Stimulated activated CD4-positive, alpha-beta T cell treated with anti-CD3 and anti-CD28 coated beads, Interleukin-15, amount 100 ng/mL, for 48 hours (primary cell): ENCODE data around the gene IGBP1.
"Not testable (repeated sequence)": the region's sequence is repeated elsewhere in the genome, so short reads cannot be mapped to it uniquely, and the experiment has no call there.

Experiments
- DNase-seq, 2 donors: peaks; one replicate each; pipeline ENCODE4 v3.0.0-alpha.2; 2020; ENCODE audit warnings: low read depth in 2 of 2

IGBP1 gene

DNA sequence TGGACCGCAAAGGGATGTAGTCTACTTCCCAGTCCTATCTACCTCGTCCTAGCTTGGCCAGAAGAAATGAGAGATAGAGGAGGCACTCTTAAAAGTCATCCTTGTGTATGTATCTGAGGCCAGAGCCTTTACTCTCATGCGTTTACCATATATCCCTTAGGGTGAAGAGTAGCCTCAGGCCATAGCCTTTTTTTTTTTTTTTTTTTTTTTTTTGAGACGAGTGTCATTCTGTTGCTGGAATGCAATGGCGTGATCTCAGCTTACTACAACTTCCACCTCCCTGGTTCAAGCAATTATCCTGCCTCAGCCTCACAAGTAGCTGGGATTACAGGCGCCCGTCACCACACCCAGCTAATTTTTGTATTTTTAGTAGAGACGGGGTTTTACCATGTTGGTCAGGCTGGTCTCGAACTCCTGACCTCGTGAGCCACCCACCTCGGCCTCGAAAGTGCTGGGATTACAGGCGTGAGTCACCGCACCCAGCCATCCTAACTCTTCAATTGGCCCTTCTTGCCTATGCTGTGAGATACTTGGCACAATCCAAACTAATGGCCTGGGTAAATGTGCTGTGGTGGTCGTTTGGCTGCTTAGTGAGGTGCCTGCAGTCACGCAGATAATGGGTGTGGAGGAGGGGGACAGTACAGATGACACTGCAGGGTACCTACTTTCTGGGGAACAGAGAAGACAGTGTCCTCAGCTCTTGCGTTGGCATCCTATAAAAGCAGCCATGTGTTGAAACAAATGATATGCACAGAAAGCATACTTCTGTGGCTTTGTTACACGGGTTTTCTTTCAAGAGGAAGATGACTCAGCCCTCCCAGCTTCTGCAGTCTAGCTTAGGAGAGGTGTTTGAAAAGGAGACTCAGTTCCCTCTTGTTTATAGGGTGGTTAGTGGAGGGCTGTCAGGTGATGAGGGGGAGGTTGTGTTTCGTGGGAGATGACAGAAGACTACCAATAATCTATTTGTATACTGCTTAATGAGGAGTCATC, 33.6 kb downstream of the IGBP1 start:
- peak in 1 of 2 donors; percentile 15 for DNase-seq

DNA sequence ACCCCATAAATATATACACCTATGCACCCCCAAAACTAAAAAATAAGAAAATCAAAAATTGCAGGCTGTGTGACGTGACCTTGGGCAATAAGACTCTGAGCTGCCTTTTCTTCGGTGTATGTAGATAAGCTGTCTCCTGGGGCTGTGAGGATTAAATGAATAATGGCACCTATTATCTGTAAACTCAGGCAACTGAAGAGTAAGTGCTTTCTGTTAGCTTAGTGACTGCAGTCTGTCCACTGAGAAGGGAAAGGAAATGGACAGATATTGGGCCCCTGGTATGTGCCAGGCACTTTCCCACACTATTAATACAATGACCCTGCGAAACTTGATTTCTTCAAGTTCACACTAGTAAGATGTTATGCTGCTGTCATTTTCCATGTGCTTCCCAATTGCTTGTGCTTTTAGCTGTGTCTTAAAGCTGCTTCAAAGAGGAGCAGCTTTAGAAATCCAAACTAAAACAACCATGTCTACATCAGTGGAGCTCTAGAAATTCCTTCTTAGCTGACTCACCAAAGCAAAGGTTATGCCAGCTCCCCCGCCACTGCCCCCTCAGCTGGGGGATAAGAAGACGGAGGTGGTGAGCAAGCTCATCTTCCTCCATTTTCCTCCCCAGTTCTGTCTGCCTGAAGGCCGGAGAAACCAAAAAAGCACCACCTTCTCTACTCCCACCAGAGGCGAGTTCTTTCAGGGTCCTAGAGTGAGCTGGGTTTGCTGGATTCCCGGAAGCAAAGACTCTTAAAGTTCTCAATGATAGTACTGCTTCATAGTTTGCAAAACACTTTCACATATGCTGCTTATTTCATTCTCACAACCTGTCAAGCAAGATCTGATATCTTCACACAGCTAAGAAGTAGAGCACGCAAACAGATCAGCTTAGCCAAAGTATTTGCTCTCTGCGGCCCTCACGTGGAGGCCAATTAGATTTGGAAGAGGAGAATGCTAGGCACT, 35.3 kb downstream of the IGBP1 start:
- no peak for DNase-seq

DNA sequence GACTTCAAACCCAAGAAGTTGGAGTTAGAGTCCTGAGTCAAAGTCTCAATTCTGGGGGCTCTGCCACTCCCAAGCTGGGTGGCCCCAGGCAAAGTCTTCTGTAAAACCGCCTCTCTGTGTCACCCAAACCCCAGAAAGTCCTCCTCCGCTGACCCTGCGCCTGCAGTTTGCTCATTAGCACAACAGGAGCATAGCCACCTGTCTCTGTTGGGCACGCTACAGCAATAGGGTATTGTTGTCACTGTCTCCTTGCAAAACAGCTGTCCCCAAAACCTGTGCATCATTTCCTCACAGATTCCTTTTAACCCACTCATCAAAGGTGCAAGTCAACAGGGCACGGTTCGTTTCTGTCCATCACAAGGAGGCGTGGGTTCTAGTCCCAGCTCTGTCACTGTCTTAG, 36.0 kb downstream of the IGBP1 start:
- DNase-seq = no peak

DNA sequence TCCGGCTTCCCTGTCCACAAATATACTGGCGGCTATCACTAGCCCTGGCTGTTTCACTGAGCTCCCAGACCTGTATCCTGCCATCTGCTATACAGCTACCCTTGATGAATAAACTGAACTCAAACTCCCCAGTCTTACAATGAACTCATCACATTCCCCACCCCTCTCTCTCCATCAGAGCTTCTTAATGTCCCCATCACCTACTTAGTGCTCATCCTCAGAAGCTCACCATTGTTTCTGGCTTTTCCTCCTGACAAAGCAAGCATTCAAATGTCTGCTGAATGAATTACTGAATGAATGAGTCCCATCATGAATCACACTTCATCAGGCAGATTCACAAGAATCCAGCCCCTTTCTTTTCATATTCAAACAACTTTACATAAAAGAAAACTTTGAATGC, 38.4 kb downstream of the IGBP1 start:
- DNase-seq = no peak

DNA sequence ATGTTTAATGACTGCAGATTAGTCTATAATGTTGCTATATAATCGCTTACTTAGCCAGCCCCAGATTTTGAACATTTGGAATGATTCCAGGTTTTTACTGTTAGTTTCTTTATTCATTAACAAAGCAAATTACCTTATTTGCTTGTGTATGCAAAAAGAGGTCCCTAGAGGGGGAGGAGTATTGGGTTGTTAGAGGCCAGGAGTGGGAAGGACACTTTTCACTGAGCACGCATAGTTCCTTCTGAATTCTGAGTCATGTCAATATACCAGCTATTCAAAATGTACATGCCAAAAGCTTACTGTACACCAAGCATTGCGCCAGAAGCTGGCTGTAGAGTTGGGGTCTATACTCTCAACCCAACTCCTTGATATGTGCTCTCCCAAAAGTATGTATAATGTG, 39.0 kb downstream of the IGBP1 start:
- DNase-seq = no peak

DNA sequence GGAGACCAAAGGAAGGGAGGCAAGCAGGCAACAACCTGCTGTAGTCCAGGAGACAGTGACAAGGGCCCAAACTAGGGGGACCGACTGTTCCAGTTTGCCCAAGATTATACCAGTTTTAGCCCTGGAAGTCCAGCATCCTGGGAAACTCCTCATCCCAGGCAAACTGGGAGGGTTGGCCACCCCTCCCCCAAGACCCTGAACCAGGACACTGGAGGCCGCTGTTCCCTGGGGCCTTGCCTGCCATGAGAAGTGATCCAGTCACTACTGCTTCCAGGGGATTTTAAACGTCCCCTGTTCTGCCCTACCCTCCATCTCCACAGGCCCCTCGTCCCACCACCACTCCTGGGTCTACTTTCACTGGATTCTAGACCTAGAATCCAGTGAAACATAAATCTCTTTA, 39.7 kb downstream of the IGBP1 start:
- no peak for DNase-seq

DNA sequence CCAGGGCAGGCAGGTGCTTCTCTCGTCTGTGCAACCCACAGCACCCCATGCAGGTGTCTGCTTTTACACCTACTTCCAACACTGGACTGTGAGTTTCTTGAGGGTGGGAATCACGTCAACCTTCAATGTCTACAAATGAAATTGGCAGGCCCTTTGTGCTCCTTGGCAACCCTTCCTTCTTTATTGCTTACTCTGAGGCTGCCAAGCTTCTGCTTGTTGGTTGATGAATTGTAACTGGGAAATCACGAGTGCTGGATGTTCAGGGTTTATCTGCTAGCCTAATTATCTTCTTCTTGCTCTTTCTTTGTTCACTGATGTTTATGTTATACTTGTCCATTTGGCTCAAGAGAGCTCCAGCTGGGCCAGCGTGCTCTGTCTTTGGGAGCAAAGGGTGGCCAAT, 41.5 kb downstream of the IGBP1 start:
- no peak for DNase-seq

DNA sequence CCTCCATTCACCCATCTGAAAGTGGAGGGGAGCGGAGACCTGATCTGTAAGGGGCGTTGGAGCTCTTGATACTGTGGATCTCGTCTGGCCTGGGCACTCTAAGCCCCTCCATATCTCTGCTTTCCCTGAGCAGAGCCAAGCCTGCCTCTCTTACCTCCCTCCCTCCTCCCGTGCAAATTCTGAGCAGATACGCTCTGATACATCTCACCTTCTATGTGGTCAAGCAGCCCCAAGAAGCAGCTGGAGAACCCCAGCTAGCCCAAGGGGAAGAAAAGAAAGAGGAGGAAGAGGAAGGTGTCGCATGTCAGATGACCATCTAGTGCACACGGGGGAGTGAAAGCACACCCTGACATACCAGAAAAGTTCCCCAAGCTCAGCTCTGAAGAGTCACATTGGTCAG, 42.1 kb downstream of the IGBP1 start:
- DNase-seq = no peak

DNA sequence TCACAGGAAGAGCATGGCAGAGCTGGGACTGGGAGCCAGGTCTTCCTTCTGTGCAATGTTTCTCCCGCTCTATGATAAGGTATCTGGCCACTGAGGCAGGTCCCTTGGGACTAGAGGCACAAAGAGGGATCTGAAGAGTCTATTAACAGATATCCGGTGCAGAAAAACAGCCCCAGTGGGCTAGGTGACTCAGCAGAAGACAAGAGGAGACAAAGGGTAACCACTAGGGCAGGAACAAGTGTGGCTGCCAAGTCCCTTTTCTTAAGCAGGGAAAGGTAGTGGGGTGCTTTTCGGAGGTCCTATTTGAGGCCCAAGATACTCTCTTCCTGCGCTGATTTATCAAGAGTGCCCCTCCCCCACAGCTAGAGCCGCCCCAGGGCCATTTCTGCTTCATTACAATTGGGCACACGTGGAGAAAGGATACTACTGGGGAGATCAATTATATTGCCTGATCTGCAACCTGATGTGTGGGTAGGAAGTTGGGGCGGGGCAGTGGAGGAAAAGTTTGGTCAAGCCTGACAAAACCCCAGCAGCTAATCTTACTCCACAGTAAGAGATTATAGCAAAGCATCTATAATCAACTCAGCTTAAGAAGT, 43.8 kb downstream of the IGBP1 start, which contains the start of gene DGAT2L6:
TSS of gene DGAT2L6 (plus strand) at position 546 of the 596 bp plus-strand sequence. CDS start 100 bp downstream, outside the sequence.
- DNase-seq = no peak

DNA sequence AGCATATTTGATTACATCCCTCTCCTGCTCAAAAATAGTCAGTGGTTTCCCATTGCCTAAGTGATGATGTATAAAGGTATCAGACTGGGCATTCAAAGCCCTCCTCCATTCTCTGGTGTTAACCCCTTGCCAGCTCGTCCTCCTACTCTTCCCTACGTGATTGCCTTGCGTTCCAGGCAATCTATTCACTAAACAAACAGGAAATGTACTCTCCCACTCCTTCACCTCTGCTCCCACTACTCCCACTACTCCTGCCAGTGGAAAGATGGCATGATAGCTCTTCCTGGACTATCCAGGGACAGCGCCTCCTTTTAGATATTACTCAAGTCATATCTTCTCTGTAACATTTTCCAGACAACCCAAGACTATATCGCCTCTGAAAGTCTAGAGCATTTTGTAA, 49.8 kb downstream of the IGBP1 start:
- DNase-seq = no peak

DNA sequence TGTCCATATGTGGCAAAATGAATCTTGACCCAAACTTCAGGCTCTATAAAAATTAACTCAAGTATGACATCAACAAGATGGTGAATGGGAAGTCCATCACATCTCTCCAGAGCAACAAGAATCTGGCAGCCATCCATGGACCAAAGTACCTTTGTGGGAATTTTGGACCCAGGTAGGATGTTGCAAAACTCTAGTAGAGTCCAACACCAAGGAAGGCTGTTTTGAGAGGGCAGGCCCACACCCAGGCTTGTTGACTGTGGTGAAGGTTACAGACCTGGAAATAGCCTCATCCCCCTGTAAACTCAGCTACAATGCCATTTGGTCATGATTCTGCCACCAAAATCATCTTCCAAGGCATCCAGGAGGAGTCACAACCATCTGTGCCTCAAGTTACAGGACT, 57.0 kb downstream of the IGBP1 start:
- DNase-seq = no peak

DNA sequence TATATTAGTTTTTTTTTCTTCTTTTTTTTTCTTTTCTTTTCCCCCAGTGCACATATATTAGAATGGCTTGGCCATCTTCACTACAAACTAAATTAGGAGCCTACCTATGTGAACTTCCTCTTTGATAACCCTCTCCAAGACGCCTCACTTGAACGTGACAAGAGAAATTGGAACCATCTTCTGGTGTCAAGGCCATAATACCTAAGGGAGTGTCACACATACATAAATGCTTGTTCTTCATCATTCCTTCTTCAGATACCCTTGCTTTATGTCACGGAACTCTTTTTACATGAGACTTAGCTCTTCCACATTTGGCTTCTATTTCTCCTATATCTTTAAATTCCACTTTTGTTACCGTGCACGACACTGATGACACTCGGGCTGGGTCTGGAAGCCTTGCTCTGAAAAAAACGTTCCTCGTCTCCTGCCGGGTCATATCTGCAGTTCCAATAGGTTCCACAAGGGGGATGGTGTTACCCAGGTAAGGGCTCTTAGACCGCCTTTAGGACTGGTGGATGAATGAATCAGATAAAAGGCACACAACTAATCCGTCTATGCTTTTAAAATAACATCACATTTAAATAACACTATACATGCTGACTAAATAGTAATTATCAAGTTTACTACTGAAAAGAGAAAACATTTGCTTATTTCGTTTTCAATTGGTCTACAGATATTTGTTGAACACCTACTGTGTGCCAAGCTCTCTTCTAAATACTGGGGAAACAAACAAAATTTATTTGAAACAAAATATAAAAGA, 63.9 kb downstream of the IGBP1 start:
- peak in 1 of 2 donors; percentile 58 for DNase-seq

DNA sequence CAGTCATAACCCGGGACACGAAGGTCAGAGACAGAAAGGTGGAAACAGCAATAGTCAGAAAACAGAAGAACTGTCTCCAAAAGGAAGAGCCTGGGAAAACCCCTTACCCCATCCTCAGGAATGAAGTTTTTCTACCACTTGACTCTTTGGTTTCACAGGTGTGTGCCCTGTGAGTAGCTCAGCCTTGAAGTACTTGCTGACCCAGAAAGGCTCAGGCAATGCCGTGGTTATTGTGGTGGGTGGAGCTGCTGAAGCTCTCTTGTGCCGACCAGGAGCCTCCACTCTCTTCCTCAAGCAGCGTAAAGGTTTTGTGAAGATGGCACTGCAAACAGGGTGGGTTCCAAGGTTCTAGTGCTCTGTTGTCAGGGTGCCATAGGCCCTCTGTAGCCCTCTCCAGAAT, 68.5 kb downstream of the IGBP1 start:
- DNase-seq = no peak

DNA sequence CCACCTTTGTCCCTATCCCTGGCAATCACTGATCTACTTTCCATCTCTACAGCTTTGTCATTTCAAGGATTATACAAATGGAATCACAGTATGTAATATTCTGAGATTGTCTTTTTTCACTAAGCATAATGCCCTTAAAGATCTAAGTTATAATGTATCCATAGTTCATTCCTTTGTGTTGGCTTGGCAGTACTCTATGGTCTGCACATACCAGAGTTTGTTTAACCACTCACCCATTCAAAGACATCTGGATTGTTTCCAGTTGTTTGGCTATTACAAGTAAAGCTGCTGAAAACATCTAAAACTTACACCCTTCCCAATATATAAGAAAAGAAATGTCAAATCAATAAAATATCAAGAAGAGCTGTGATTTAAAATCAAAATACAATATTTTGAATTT, 75.2 kb downstream of the IGBP1 start:
- no peak for DNase-seq

DNA sequence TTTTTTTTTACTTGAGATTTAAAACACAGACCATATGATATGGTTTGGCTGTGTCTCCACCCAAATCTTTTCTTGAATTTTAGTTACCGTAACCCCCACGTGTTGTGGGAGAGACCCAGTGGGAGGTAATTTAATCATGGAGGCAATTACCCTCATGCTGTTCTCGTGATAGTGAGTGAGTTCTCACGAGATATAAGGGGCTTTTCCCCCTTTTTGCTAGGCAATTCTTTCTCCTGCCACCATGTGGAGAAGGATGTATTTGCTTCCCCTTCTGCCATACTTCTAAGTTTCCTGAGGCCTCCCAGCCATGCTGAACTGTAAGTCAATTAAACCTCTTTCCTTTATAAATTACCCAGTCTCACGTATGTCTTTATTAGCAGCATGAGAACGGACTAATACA, 76.3 kb downstream of the IGBP1 start:
- DNase-seq = not testable (repeated sequence)
